ENCODE measurements around the gene RBBP5. TPM values are rescaled to one million over a fixed set of nuclear protein-coding genes. Genes with fewer than 3 reads are reported as not detected.

RBBP5 gene
- total RNA-seq, 1 donor from 2014 or later: 20.2 TPM

Other genes with a start within 250 kb of the RBBP5 start
- 3.1 TPM for gene CNTN2, start 78.8 kb downstream of the RBBP5 start, total RNA-seq
- 0.72 TPM for gene TMEM81, start 37.5 kb downstream of the RBBP5 start, total RNA-seq
- gene DSTYK, start 89.7 kb upstream of the RBBP5 start, total RNA-seq: 15.8 TPM
- 14.1 TPM for gene TMCC2, start 106.0 kb upstream of the RBBP5 start, total RNA-seq
- 10.1 TPM for gene NUAK2, start 199.8 kb upstream of the RBBP5 start, total RNA-seq
- 0.72 TPM for gene KLHDC8A, start 234.9 kb upstream of the RBBP5 start, total RNA-seq